Left lung (tissue), 10 donors: Measurements from ENCODE around the gene ESPNL. TPM values are rescaled to one million over a fixed set of nuclear protein-coding genes. Genes with fewer than 3 reads are reported as not detected.

Experiments used
- ATAC-seq: fragments of 200-7000 bp; cut with Tn5 transposase; one replicate; pipeline ENCODE4 v1.9.1; 2020; ENCODE audit warnings: moderate library complexity
- DNase-seq, 4 donors: peaks; one replicate each; pipeline ENCODE4 v3.0.0-alpha.2; 2013 to 2020
- H3K27ac ChIP-seq, 2 donors: fragments of 200-600 bp; sonication (generic) in 1 of 2; one replicate each; pipeline versions ENCODE4 v1.5.0 to v1.8.0; 2020 to 2021
- H3K27me3 ChIP-seq, 2 donors: fragments of 200-600 bp; sonication (generic) in 1 of 2; one replicate each; pipeline versions ENCODE4 v1.5.0 to v1.8.0; 2020 to 2021
- H3K36me3 ChIP-seq, 2 donors: fragments of 200-600 bp; sonication (generic) in 1 of 2; one replicate each; pipeline versions ENCODE4 v1.5.0 to v1.8.0; 2020 to 2021
- H3K4me1 ChIP-seq, 2 donors: fragments of 200-600 bp; one replicate each; pipeline ENCODE4 v1.8.0; 2021
- H3K4me3 ChIP-seq, 2 donors: fragments of 200-600 bp; sonication (generic) in 1 of 2; one replicate each; pipeline versions ENCODE4 v1.5.0 to v1.8.0; 2020 to 2021; ENCODE audit warnings: mild to moderate bottlenecking in 1 of 2
- H3K9me3 ChIP-seq, 2 donors: fragments of 200-600 bp; sonication (generic) in 1 of 2; one replicate each; pipeline versions ENCODE4 v1.5.0 to v1.8.0; 2020 to 2021
- CTCF ChIP-seq, 2 donors: fragments of 200-600 bp; sonication (generic) in 1 of 2; IDR thresholded peaks; one replicate each; pipeline versions ENCODE4 v1.5.0 to v1.8.0; 2021; ENCODE audit warnings: antibody characterized with exemption in 2 of 2
- intact Hi-C, 2 donors: fragments of 100-400 bp; cut with DNase I; formaldehyde crosslinking; loops; one replicate each; pipeline versions ENCODE4 v1.11.2 to v1.14.2; 2022
- polyA plus RNA-seq, 6 donors: library from polyadenylated mRNA; unstranded; fragments of 120-200 nt; gene quantifications; one replicate each; pipeline ENCODE4 v1.2.1, GENCODE V29; 2013; ENCODE audit not compliant: insufficient read length in 6 of 6
- total RNA-seq, 2 donors: library from RNA; stranded (reverse); fragmentation: NEBNext Ultra II Directional; extraction: Animal tissue kit (Norgen Biotek cat#: 25700); gene quantifications; one replicate each; pipeline ENCODE4 v1.2.1, GENCODE V29; 2021
- donor health status: DM: no; HTN: yes; CAD: no.
- donor health status: DM: no; HTN: no; CAD: no.

Gene ESPNL
- total and polyA plus RNA-seq, 8 donors, result 0.55 to 6.7 (median 2.0) TPM

- no peak overlapping the region for H3K27ac ChIP-seq
- intact Hi-C loops, result no loop called here
- peaks cover 0 to 40% of the 10 kb centered on the region in 2 donors for H3K27me3 ChIP-seq
- no peak overlapping the region for H3K4me3 ChIP-seq
- peak in 1 of 4 donors; percentile 68 for DNase-seq
- ATAC-seq, result no peak
- H3K4me1 ChIP-seq, result no peaks in the 10 kb centered on the region
- no peak for TF ChIP-seq CTCF (IDR thresholded peaks at IDR 0.05)
- no peaks in the 10 kb centered on the region for H3K36me3 ChIP-seq
- H3K9me3 ChIP-seq, result no peaks in the 10 kb centered on the region
These were observed 19.8 kb downstream of the ESPNL start for GRCh38 chr2:238119756-238120462.

- DNase-seq (peak in 1 of 4 donors; percentile 76), ATAC-seq (no peak)
- no peak overlapping the region for H3K27ac ChIP-seq
- TF ChIP-seq CTCF (IDR thresholded peaks at IDR 0.05), result no peak
- no peaks in the 10 kb centered on the region for H3K4me1 ChIP-seq
- intact Hi-C loops, result no loop called here
- no peaks in the 10 kb centered on the region for H3K9me3 ChIP-seq
- peaks cover 0 to 40% of the 10 kb centered on the region in 2 donors for H3K27me3 ChIP-seq
- H3K36me3 ChIP-seq, result no peaks in the 10 kb centered on the region
- no peak overlapping the region for H3K4me3 ChIP-seq
These were observed 20.5 kb downstream of the ESPNL start for GRCh38 chr2:238120463-238121298.

DNA sequence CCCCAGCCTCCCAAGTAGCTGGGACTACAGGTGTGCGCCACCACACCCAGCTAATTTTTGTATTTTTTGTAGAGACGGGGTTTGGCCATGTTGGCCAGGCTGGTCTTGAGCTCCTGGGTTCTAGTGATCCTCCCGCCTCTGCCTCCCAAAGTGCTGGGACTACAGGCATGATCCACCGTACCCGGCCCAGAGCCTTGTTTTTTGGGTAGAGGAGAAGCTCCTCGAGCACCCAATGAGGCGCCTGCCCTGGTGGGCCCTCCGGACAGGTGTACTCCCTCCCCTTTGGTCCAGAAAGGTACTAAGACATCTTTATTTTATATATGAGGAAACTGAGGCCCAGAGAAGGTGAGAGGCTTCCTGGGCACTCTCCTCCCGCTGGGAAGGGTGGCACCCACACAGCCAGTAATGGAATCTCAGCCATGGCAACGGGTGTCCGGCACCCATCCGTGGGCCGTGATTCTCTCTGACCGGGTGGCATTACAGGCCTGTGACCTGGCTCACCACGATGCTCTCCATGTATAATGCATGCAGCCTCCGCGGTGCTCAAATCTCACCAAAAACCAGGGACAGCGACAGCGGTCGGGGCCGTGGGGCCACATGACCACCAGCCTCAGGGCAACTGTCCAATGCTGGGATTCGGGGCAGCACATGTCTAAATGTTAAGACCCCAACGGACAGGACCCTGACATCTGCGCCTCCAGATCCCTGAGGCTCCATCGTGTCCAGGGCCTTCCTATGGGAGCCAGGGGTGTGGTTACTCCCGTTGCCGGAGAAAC lies 21.6 kb downstream of the ESPNL start:
- no peaks in the 10 kb centered on the region for H3K9me3 ChIP-seq
- ATAC-seq, result no peak
- intact Hi-C loops, result no loop called here
- no peak overlapping the region for H3K4me3 ChIP-seq
- peak in 1 of 4 donors; percentile 59 for DNase-seq
- no peak for TF ChIP-seq CTCF (IDR thresholded peaks at IDR 0.05)
- no peaks in the 10 kb centered on the region for H3K36me3 ChIP-seq
- H3K4me1 ChIP-seq, result no peaks in the 10 kb centered on the region
- peaks cover 0 to 36% of the 10 kb centered on the region in 2 donors for H3K27me3 ChIP-seq
- no peak overlapping the region for H3K27ac ChIP-seq

GRCh38 chr2:238122287-238123217 lies 22.4 kb downstream of the ESPNL start:
- Histone ChIP-seq H3K27me3 (peaks cover 0 to 32% of the 10 kb centered on the region in 2 donors), H3K27ac (no peak overlapping the region), H3K36me3 (no peaks in the 10 kb centered on the region), H3K9me3 (no peaks in the 10 kb centered on the region), H3K4me3 (no peak overlapping the region), H3K4me1 (peaks cover 0 to 3% of the 10 kb centered on the region in 2 donors)
- ATAC-seq (no peak), DNase-seq (peak in 1 of 4 donors; percentile 68)
- intact Hi-C loops, result no loop called here
- TF ChIP-seq CTCF (IDR thresholded peaks at IDR 0.05), result no peak
